Duodenal mucosa (tissue), 2 donors: Measurements from ENCODE around the gene IRF7.
A peak's percentile ranks its signal among the peaks of the same experiment; 100 is the strongest.

Source experiments
- H3K27ac ChIP-seq: one replicate; pipeline ENCODE4 v1.7.0; 2013; ENCODE audit warnings: low read depth, low read length
- H3K27me3 ChIP-seq, 2 donors: one replicate each; pipeline ENCODE4 v1.7.0; 2013; ENCODE audit warnings: low read length in 2 of 2, control low read depth in 1 of 2; ENCODE audit not compliant: insufficient read depth in 2 of 2, control insufficient read depth in 1 of 2
- H3K36me3 ChIP-seq, 2 donors: one replicate each; pipeline ENCODE4 v1.7.0; 2013; ENCODE audit warnings: low read length in 2 of 2, control low read depth in 1 of 2; ENCODE audit not compliant: insufficient read depth in 2 of 2, control insufficient read depth in 1 of 2
- H3K4me1 ChIP-seq, 2 donors: one replicate each; pipeline ENCODE4 v1.7.0; 2013; ENCODE audit warnings: low read length in 2 of 2, control low read depth in 1 of 2; ENCODE audit not compliant: insufficient read depth in 2 of 2, control insufficient read depth in 1 of 2
- H3K4me3 ChIP-seq, 2 donors: one replicate each; pipeline ENCODE4 v1.7.0; 2013; ENCODE audit warnings: low read length in 2 of 2, low read depth in 1 of 2
- H3K9ac ChIP-seq, 2 donors: one replicate each; pipeline ENCODE4 v1.7.0; 2013; ENCODE audit warnings: low read length in 2 of 2, low read depth in 1 of 2
- H3K9me3 ChIP-seq, 2 donors: one replicate each; pipeline ENCODE4 v1.7.0; 2013; ENCODE audit warnings: low read length in 2 of 2, control low read depth in 1 of 2; ENCODE audit not compliant: control insufficient read depth in 1 of 2

The IRF7 gene

GRCh38 chr11:641806-642370, 26.1 kb upstream of the IRF7 start:
- no peak overlapping the region for H3K9ac ChIP-seq
- H3K4me1 ChIP-seq: peaks cover 6 to 7% of the 10 kb centered on the region in 2 donors
- H3K9me3 ChIP-seq: no peaks in the 10 kb centered on the region
- peaks cover 17 to 20% of the 10 kb centered on the region in 2 donors for H3K27me3 ChIP-seq
- H3K36me3 ChIP-seq: peaks cover 0 to 13% of the 10 kb centered on the region in 2 donors
- H3K27ac ChIP-seq: no peak overlapping the region
- no peak overlapping the region for H3K4me3 ChIP-seq

GRCh38 chr11:640021-640706, 24.4 kb upstream of the IRF7 start:
- H3K9me3 ChIP-seq: no peaks in the 10 kb centered on the region
- H3K9ac ChIP-seq: no peak overlapping the region
- H3K4me1 ChIP-seq: peaks cover 6 to 7% of the 10 kb centered on the region in 2 donors
- peaks cover 17 to 20% of the 10 kb centered on the region in 2 donors for H3K27me3 ChIP-seq
- peaks cover 0 to 13% of the 10 kb centered on the region in 2 donors for H3K36me3 ChIP-seq
- no peak overlapping the region for H3K4me3 ChIP-seq
- H3K27ac ChIP-seq: no peak overlapping the region

GRCh38 chr11:639332-639955, 23.7 kb upstream of the IRF7 start:
- peaks cover 0 to 11% of the 10 kb centered on the region in 2 donors for H3K36me3 ChIP-seq

GRCh38 chr11:638631-639331, 23.0 kb upstream of the IRF7 start:
- Histone ChIP-seq H3K27me3 (peaks cover 17 to 20% of the 10 kb centered on the region in 2 donors), H3K36me3 (peaks cover 0 to 5% of the 10 kb centered on the region in 2 donors), H3K4me1 (peaks cover 6 to 7% of the 10 kb centered on the region in 2 donors), H3K27ac (no peak overlapping the region), H3K9ac (no peak overlapping the region), H3K4me3 (no peak overlapping the region), H3K9me3 (no peaks in the 10 kb centered on the region)

More at GRCh38 chr11:639332-639955, 23.7 kb upstream of the IRF7 start:
- no peaks in the 10 kb centered on the region for H3K9me3 ChIP-seq
- H3K9ac ChIP-seq: no peak overlapping the region
- no peak overlapping the region for H3K27ac ChIP-seq
- no peak overlapping the region for H3K4me3 ChIP-seq
- H3K27me3 ChIP-seq: peaks cover 17 to 20% of the 10 kb centered on the region in 2 donors
- peaks cover 6 to 7% of the 10 kb centered on the region in 2 donors for H3K4me1 ChIP-seq

GRCh38 chr11:637593-638521, 22.1 kb upstream of the IRF7 start:
- Histone ChIP-seq H3K4me1 (peaks cover 6 to 7% of the 10 kb centered on the region in 2 donors), H3K4me3 (peak overlapping the region in 1 of 2 donors; percentile 36), H3K9me3 (no peaks in the 10 kb centered on the region), H3K36me3 (no peaks in the 10 kb centered on the region), H3K27ac (no peak overlapping the region), H3K27me3 (peaks cover 17 to 20% of the 10 kb centered on the region in 2 donors), H3K9ac (no peak overlapping the region)

- Histone ChIP-seq H3K9ac (no peak overlapping the region), H3K9me3 (no peaks in the 10 kb centered on the region), H3K4me1 (peaks cover 6 to 7% of the 10 kb centered on the region in 2 donors), H3K4me3 (peak overlapping the region in 1 of 2 donors; percentile 36), H3K27me3 (peaks cover 17 to 20% of the 10 kb centered on the region in 2 donors), H3K36me3 (no peaks in the 10 kb centered on the region), H3K27ac (no peak overlapping the region)
Measured at GRCh38 chr11:637333-637592, 21.5 kb upstream of the IRF7 start.

GRCh38 chr11:636511-637332, 21.0 kb upstream of the IRF7 start, which contains the start of gene DRD4:
DRD4 (plus strand) TSS chr11:637269; CDS start chr11:637305, 36 bp downstream.
- Histone ChIP-seq H3K27ac (no peak within 1 kb of the TSS), H3K9me3 (no peaks in the 10 kb centered on the region), H3K9ac (no peak within 1 kb of the TSS), H3K4me1 (peaks cover 6 to 7% of the 10 kb centered on the region in 2 donors), H3K27me3 (peaks cover 17 to 20% of the 10 kb centered on the region in 2 donors), H3K4me3 (peak within 1 kb of the TSS in 1 of 2 donors; percentile 36), H3K36me3 (no peaks in the 10 kb centered on the region)

GRCh38 chr11:635945-636510, 20.3 kb upstream of the IRF7 start:
- H3K9ac ChIP-seq: no peak overlapping the region
- H3K9me3 ChIP-seq: no peaks in the 10 kb centered on the region
- no peaks in the 10 kb centered on the region for H3K36me3 ChIP-seq
- peaks cover 6 to 7% of the 10 kb centered on the region in 2 donors for H3K4me1 ChIP-seq
- H3K27ac ChIP-seq: no peak overlapping the region
- H3K4me3 ChIP-seq: no peak overlapping the region
- peaks cover 17 to 20% of the 10 kb centered on the region in 2 donors for H3K27me3 ChIP-seq
